NCI-H345 treated with DMSO at 0.1 percent for 48 hours (cell line): ENCODE data around the gene SH3TC1.

Experiments used
- DNase-seq: peaks from one replicate; lab custom pipeline; 2025; ENCODE audit not compliant: unreplicated experiment; lab: John Stamatoyannopoulos, UW

The SH3TC1 gene

GRCh38 chr4:8198206-8198905 lies 734 bp upstream of the SH3TC1 start:
- DNase-seq: no peak

- no peak for DNase-seq
Measured at GRCh38 chr4:8199594-8200301, 658 bp downstream of the SH3TC1 start.

GRCh38 chr4:8200302-8200975 lies 1.3 kb downstream of the SH3TC1 start:
- no peak for DNase-seq

GRCh38 chr4:8201321-8201781 lies 2.3 kb downstream of the SH3TC1 start:
- no peak for DNase-seq

GRCh38 chr4:8202108-8203051 lies 3.3 kb downstream of the SH3TC1 start:
- DNase-seq: no peak

GRCh38 chr4:8203052-8203401 lies 3.9 kb downstream of the SH3TC1 start:
- no peak for DNase-seq

- DNase-seq: no peak
Measured at GRCh38 chr4:8203817-8204216, 4.7 kb downstream of the SH3TC1 start.

GRCh38 chr4:8204576-8205227 lies 5.6 kb downstream of the SH3TC1 start:
- no peak for DNase-seq

- DNase-seq: no peak
Measured at GRCh38 chr4:8205241-8205707, 6.2 kb downstream of the SH3TC1 start.

GRCh38 chr4:8205749-8206611 lies 6.9 kb downstream of the SH3TC1 start:
- DNase-seq: peak; percentile 31

- DNase-seq: no peak
Measured at GRCh38 chr4:8207314-8207713, 8.2 kb downstream of the SH3TC1 start.

GRCh38 chr4:8208565-8208964 lies 9.5 kb downstream of the SH3TC1 start:
- DNase-seq: no peak

GRCh38 chr4:8209181-8209874 lies 10.2 kb downstream of the SH3TC1 start:
- no peak for DNase-seq

GRCh38 chr4:8210010-8210409 lies 10.9 kb downstream of the SH3TC1 start:
- no peak for DNase-seq

- no peak for DNase-seq
Measured at GRCh38 chr4:8210616-8211015, 11.5 kb downstream of the SH3TC1 start.

- no peak for DNase-seq
Measured at GRCh38 chr4:8211251-8211650, 12.2 kb downstream of the SH3TC1 start.

GRCh38 chr4:8211737-8212581 lies 12.9 kb downstream of the SH3TC1 start:
- DNase-seq: no peak

GRCh38 chr4:8212622-8213021 lies 13.5 kb downstream of the SH3TC1 start:
- DNase-seq: no peak
